Effector CD8-positive, alpha-beta T cell (primary cell): ENCODE data around the gene SIK3.
"Not testable (repeated sequence)": the region's sequence is repeated elsewhere in the genome, so short reads cannot be mapped to it uniquely, and the experiment has no call there.

Source experiments
- DNase-seq: peaks from one replicate; lab custom pipeline; 2025; lab: John Stamatoyannopoulos, UW

Gene SIK3

GRCh38 chr11:116827461-116827860, 270.8 kb downstream of the SIK3 start:
- no peak for DNase-seq

GRCh38 chr11:116826751-116827431, 271.3 kb downstream of the SIK3 start:
- no peak for DNase-seq

GRCh38 chr11:116825854-116826750, 272.1 kb downstream of the SIK3 start:
- DNase-seq = no peak

DNA sequence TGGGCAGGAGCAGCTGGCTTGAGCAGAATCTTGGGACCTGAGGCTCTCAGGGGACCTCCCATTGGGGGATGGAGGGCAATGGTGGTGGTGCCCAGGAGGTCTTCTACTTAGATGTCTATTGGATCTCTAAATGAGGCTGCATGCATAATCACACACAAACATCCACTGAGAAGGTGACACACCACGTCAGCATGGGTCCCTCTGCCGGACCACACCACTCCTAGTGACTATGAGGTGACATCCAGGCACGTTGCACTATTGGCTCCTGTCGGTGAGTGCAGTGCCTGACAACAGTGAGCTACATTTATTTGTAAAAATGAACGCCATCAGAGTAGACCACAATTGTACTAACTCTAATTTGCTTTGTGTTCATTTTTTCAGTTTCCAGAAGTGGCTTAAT, 272.8 kb downstream of the SIK3 start:
- DNase-seq = no peak

GRCh38 chr11:116823031-116823843, 275.0 kb downstream of the SIK3 start, which contains the start of gene APOA4:
Gene APOA4, minus strand, starts transcription at chr11:116823304. Its CDS starts 113 bp downstream, at chr11:116823191.
- DNase-seq = no peak

GRCh38 chr11:116822575-116822974, 275.7 kb downstream of the SIK3 start:
- no peak for DNase-seq

GRCh38 chr11:116821050-116821918, 276.9 kb downstream of the SIK3 start:
- DNase-seq = no peak

DNA sequence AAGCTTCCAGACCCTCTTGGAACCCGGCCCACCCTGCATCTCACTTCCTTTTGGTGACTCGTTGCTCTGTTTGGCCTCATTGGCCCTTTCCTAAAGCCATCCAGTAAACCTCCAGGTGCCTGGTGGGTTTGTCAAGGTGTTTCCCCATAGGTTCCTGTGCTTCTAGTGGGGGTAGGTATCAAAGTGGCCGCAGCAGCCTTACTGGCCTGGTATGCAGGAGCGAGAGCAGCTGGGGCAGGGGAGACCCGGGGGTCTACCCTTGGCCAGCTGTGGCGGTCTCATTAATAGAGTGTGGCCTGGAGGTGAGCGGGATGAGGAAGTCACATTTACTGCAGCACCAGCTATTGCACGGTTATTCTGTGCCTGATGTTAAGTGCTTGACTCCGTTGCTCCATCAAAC, 279.2 kb downstream of the SIK3 start:
- no peak for DNase-seq

- no peak for DNase-seq
These were observed 283.7 kb downstream of the SIK3 start for GRCh38 chr11:116814502-116814901.

- no peak for DNase-seq
These were observed 284.3 kb downstream of the SIK3 start for GRCh38 chr11:116813781-116814471.

DNA sequence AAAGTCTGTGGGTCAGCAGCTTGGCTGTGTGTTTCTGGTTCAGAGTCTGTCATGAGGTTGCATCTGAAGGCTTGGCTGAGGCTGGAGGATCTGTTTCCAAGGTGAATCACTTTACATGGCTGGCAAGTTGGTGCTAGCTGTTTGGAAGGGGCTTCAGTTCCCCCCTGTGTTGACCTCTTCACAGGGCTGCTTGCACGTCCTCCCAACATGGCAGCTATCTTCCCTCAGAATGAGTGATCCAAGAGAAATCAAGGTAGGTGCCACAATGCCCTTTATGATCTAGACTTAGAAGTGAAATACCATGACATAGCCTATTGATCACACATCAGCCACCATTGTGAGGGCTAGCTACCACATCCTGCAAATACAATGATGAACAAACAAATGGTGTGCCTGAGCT, 285.1 kb downstream of the SIK3 start:
- no peak for DNase-seq

- DNase-seq = no peak
These were observed 286.1 kb downstream of the SIK3 start for GRCh38 chr11:116812109-116812508.

- no peak for DNase-seq
These were observed 287.0 kb downstream of the SIK3 start for GRCh38 chr11:116811194-116811593.

GRCh38 chr11:116808262-116809175, 289.7 kb downstream of the SIK3 start:
- DNase-seq = no peak

GRCh38 chr11:116807601-116808261, 290.5 kb downstream of the SIK3 start:
- no peak for DNase-seq

GRCh38 chr11:116804001-116804400, 294.2 kb downstream of the SIK3 start:
- no peak for DNase-seq

DNA sequence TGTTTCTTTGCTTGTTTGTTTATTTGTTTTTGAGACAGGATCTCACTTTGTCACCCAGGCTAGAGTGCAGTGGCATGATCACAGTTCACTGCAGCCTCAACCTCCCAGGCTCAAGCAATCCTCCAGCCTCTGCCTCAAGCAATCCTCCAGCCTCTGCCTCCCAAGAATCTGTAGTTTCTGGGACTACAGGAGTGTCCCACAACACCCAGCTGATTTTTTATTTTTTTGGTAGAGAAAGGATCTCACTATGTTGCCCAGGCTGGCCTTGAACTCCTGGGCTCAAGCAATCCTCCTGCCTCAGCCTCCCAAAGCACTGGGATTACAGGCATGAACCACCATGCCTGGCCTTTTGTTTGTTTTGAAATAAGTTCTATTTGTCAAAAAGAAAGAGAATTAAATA, 296.6 kb downstream of the SIK3 start:
- DNase-seq = not testable (repeated sequence)

DNA sequence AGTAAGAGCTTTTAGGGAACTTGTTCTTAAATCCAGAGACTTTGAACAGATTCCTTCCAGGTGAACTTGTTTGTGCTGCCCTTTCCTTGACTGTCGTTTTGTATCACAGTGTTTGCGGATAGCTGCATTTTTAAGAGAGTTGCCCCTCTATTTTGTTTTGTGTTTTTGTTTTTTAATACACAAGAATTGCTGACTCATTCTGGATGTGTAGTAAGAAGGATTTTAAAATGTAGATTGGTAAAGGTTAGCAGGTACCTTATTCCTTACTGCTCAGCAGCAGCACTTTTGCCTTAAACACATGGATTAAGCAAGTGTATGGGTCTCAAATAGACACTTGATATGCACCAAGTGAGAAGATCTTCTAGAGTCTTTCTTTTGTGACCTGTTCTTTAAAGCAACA, 297.6 kb downstream of the SIK3 start:
- DNase-seq = no peak

DNA sequence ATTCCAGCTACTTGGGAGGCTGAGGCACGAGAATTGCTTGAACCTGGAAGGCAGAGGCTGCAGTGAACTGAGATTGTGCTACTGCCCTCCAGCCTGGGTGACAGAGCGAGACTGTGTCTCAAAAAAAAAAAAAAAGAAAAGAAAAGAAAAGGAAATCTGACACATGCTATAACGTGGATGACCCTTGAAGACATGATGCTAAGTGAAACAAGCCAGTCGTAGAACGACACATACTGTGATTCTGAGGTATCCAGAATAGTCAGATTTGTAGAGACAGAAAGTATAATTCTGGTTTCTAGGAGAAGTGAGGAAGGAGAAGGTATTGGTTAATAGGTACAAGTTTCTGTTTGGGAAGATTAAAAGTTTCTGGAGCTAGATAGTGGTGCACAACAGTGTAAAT, 299.9 kb downstream of the SIK3 start:
- no peak for DNase-seq
